ACC112 (cell line): ENCODE data around the gene MAFB.

ENCODE experiments used
- H2AFZ ChIP-seq: fragments of 200-600 bp; sonication (generic); one replicate; pipeline ENCODE4 v1.6.0; 2017; ENCODE audit warnings: antibody characterized with exemption, low read length; ENCODE audit not compliant: unreplicated experiment
- H3K27ac ChIP-seq: fragments of 200-600 bp; sonication (generic); 2 replicates; pipeline ENCODE4 v1.5.1; 2014; ENCODE audit warnings: low read depth, mild to moderate bottlenecking, antibody characterized with exemption, low read length, moderate library complexity
- H3K27me3 ChIP-seq: fragments of 200-600 bp; sonication (generic); 2 replicates; pipeline ENCODE4 v1.6.1; 2014; ENCODE audit warnings: mild to moderate bottlenecking, antibody characterized with exemption, low read length, moderate library complexity, mixed read lengths; ENCODE audit not compliant: insufficient read depth
- H3K36me3 ChIP-seq: fragments of 200-600 bp; sonication (generic); 2 replicates; pipeline ENCODE4 v1.6.1; 2016; ENCODE audit warnings: mild to moderate bottlenecking, antibody characterized with exemption, low read length, moderate library complexity, mixed read lengths; ENCODE audit not compliant: insufficient read depth
- H3K4me1 ChIP-seq: fragments of 200-600 bp; sonication (generic); one replicate; pipeline ENCODE4 v1.6.1; 2016; ENCODE audit warnings: low read length, mixed read lengths; ENCODE audit not compliant: insufficient read depth, unreplicated experiment, control insufficient read depth
- H3K4me3 ChIP-seq: fragments of 200-600 bp; sonication (generic); 2 replicates; pipeline ENCODE4 v1.5.1; 2014; ENCODE audit warnings: mild to moderate bottlenecking, low read depth, low read length
- H3K79me2 ChIP-seq: fragments of 200-600 bp; sonication (generic); one replicate; pipeline ENCODE4 v1.6.0; 2016; ENCODE audit warnings: low read length; ENCODE audit not compliant: control insufficient read depth, unreplicated experiment, insufficient read depth

The MAFB gene

DNA sequence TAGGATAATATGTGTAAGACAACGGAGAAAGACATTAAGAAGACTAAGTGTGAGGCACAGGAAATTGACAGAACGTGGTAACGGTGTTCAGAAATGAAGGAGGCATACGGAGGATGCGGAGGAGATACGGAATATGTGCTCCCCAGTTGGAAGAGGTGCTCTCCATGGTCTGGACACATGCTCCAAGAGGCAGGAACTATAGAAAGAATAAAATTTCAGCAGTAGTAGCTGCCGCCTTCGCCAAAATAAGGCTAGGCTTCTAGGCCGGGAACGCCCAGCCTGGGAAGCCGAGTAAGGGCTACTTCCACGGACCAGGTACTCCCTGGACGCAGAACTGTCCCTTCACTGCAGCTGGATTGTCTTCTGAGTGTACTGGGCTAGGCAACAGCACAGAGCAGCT lies 7.4 kb downstream of the MAFB start:
- Histone ChIP-seq H3K4me1 (no peaks in the 10 kb centered on the region), H3K27ac (no peak overlapping the region), H3K27me3 (peaks cover 84% of the 10 kb centered on the region), H3K79me2 (no peaks in the 10 kb centered on the region), H2AFZ (no peak overlapping the region), H3K36me3 (no peaks in the 10 kb centered on the region), H3K4me3 (no peak overlapping the region)

DNA sequence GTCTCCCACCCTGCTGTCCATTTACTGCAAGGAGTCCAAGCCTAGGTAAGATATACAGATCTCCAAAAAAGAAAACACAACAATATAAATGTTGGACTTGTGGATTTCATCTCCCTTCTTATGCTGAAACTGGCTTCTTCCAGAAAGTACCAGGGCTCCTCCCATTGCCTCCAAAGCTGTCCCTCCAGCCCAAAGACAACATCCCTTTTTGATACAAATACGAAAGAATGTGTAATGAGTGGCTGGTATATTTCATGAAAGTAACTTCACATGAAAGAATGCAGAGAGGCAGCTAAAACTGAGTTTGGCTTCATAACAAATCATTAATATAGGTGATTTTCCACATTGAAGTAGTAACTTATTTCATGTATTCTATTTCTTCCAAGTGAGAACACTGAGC lies 7.9 kb downstream of the MAFB start:
- Histone ChIP-seq H3K79me2 (no peaks in the 10 kb centered on the region), H3K27me3 (peaks cover 83% of the 10 kb centered on the region), H3K36me3 (no peaks in the 10 kb centered on the region), H3K4me3 (no peak overlapping the region), H3K4me1 (no peaks in the 10 kb centered on the region), H3K27ac (no peak overlapping the region), H2AFZ (no peak overlapping the region)

- Histone ChIP-seq H3K27me3 (peaks cover 83% of the 10 kb centered on the region), H2AFZ (no peak overlapping the region), H3K27ac (no peak overlapping the region), H3K79me2 (no peaks in the 10 kb centered on the region), H3K4me3 (no peak overlapping the region), H3K36me3 (no peaks in the 10 kb centered on the region), H3K4me1 (no peaks in the 10 kb centered on the region)
Observed at GRCh38 chr20:40680161-40680959, 8.7 kb downstream of the MAFB start.

DNA sequence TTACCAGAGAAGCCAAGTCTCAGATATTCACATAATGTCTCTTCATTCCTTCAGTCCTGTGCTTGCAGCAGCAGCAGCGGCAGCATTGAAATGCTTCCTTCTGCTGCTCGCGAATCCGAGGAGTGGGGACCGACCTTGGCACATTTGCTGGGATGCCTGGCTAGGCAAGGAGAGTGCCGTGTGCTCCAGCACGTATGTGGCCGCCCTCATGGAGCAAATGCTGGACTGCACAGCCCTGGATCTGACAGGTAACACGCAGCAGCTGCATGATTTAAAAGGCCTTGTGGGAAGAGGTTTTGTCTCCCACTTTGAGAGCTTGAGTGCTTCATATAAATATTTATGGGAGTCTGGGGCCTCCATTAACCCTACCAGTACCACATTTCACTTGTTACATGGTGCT lies 9.9 kb downstream of the MAFB start:
- H3K36me3 ChIP-seq: no peaks in the 10 kb centered on the region
- no peaks in the 10 kb centered on the region for H3K4me1 ChIP-seq
- no peaks in the 10 kb centered on the region for H3K79me2 ChIP-seq
- H3K27ac ChIP-seq: no peak overlapping the region
- H3K27me3 ChIP-seq: peaks cover 83% of the 10 kb centered on the region
- H3K4me3 ChIP-seq: no peak overlapping the region
- H2AFZ ChIP-seq: no peak overlapping the region

DNA sequence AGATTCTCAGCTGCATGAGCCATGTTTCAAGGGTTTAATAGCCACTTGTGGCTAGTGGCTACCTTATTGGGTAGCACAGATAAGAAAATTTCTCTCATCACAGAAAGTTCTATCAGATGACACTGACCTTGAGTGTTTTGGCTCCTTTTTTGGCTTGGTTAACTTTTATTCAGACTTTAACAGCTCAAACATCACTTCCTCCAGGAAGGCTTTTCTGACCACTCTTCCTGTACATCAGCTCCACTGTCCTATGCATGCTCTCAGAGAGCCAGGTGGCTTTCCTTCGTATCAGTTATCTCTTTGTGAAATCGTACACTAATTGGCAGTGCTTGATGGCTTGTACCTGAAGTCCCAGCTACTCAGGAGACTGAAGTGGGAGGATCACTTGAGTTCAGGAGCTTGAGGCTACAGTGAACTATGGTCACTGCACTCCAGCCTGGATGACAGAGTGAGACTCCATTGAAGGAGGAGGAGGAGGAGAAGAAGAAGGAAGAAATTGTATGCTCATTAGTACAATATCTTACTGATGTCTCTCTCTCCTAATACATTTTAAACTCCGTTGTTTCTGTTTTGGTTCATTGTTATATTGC lies 10.7 kb downstream of the MAFB start:
- peaks cover 83% of the 10 kb centered on the region for H3K27me3 ChIP-seq
- H2AFZ ChIP-seq: no peak overlapping the region
- no peaks in the 10 kb centered on the region for H3K4me1 ChIP-seq

GRCh38 chr20:40677343-40677924 lies 11.6 kb downstream of the MAFB start:
- no peak overlapping the region for H2AFZ ChIP-seq
- H3K4me1 ChIP-seq: no peaks in the 10 kb centered on the region
- no peaks in the 10 kb centered on the region for H3K79me2 ChIP-seq
- H3K27me3 ChIP-seq: peaks cover 78% of the 10 kb centered on the region
- no peak overlapping the region for H3K4me3 ChIP-seq
- no peak overlapping the region for H3K27ac ChIP-seq
- H3K36me3 ChIP-seq: no peaks in the 10 kb centered on the region

More for the DNA sequence above, 10.7 kb downstream of the MAFB start:
- no peak overlapping the region for H3K27ac ChIP-seq
- H3K4me3 ChIP-seq: no peak overlapping the region
- no peaks in the 10 kb centered on the region for H3K36me3 ChIP-seq
- no peaks in the 10 kb centered on the region for H3K79me2 ChIP-seq

- Histone ChIP-seq H3K4me1 (no peaks in the 10 kb centered on the region), H3K27ac (no peak overlapping the region), H3K79me2 (no peaks in the 10 kb centered on the region), H3K4me3 (peak overlapping the region; percentile 54; the same call in 1 of the 2 replicates), H2AFZ (peak overlapping the region; percentile 6), H3K27me3 (peaks cover 72% of the 10 kb centered on the region), H3K36me3 (no peaks in the 10 kb centered on the region)
Observed at GRCh38 chr20:40676491-40677269, 12.4 kb downstream of the MAFB start.

DNA sequence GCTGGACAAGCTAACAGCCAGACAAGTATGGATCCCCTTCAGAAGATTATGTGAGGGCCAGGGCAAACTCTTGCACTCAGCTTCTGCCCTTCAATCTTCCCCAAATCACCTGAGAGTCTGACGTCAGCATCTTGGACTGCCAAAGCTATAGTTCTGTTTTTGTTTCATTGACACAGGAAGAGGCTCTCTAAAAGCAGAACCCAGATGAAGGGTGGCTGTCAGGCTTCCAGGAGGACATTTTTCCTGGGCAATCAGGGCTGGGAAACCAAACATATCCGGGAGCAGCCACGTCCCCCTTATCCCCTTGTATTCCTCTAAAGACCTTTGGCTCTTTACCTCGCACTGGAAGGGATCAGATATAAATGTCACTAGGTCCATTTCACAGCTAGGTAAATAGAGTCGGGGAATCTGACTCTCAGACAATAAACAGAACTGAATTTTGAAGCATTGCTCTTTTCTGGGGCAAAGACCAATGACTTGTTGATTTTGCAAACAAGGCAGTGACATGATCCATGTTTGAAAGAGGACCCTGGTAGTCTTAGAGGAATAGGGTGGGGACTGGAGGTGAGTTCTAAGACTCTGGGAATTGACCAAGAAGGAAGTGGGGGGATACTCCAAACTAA lies 13.3 kb downstream of the MAFB start:
- H3K79me2 ChIP-seq: no peaks in the 10 kb centered on the region
- no peaks in the 10 kb centered on the region for H3K4me1 ChIP-seq
- H3K36me3 ChIP-seq: no peaks in the 10 kb centered on the region
- H3K27ac ChIP-seq: no peak overlapping the region
- no peak overlapping the region for H3K4me3 ChIP-seq
- H2AFZ ChIP-seq: no peak overlapping the region
- H3K27me3 ChIP-seq: peaks cover 64% of the 10 kb centered on the region

GRCh38 chr20:40673442-40673841 lies 15.6 kb downstream of the MAFB start:
- Histone ChIP-seq H2AFZ (no peak overlapping the region), H3K79me2 (no peaks in the 10 kb centered on the region), H3K27me3 (peaks cover 52% of the 10 kb centered on the region), H3K4me1 (no peaks in the 10 kb centered on the region), H3K27ac (no peak overlapping the region), H3K4me3 (no peak overlapping the region), H3K36me3 (no peaks in the 10 kb centered on the region)

DNA sequence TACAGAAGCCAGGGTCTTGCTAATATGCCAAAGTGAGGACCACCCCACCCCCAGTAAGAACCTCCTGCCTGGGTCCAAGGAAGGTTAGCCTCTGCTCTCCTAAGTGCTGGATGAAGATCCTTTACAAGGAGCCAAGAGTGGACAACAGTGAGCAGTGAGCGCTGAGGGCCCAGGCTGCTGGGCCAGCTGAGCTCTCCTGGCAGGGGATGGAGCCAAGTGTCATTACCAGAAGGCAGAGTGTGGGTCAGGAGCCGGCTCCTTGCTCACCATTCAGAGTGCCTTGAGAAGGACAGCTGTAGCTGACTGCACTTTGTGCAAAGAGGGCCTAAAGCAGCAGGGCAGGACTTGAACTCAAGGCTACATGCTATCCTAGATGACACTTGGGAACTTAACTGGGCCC lies 16.9 kb downstream of the MAFB start:
- Histone ChIP-seq H3K4me3 (no peak overlapping the region), H2AFZ (no peak overlapping the region), H3K27ac (no peak overlapping the region), H3K36me3 (no peaks in the 10 kb centered on the region), H3K79me2 (no peaks in the 10 kb centered on the region), H3K4me1 (no peaks in the 10 kb centered on the region), H3K27me3 (peaks cover 39% of the 10 kb centered on the region)
